ENCODE results near the gene COBLL1.

The COBLL1 gene

DNA sequence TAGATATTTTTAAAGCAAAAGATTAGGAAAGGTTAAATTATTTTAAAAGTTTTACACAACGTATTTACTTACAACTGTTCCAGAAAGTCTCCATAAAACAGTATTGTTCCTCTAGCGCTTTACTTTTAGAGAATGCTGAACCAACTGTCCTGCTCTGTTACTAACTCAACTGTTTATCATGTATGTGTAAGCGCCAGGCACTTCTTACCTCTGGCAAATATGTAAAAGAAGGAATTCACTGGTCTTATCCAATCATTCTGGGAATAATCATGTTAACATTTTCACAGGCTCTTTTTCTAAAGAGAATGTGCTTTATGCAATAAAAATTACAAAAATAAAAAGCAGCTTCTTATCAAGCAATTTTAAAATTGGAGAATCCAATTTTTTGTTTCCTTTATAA is 68.0 kb downstream of the COBLL1 start:
- TF ChIP-seq, protein P1, sequence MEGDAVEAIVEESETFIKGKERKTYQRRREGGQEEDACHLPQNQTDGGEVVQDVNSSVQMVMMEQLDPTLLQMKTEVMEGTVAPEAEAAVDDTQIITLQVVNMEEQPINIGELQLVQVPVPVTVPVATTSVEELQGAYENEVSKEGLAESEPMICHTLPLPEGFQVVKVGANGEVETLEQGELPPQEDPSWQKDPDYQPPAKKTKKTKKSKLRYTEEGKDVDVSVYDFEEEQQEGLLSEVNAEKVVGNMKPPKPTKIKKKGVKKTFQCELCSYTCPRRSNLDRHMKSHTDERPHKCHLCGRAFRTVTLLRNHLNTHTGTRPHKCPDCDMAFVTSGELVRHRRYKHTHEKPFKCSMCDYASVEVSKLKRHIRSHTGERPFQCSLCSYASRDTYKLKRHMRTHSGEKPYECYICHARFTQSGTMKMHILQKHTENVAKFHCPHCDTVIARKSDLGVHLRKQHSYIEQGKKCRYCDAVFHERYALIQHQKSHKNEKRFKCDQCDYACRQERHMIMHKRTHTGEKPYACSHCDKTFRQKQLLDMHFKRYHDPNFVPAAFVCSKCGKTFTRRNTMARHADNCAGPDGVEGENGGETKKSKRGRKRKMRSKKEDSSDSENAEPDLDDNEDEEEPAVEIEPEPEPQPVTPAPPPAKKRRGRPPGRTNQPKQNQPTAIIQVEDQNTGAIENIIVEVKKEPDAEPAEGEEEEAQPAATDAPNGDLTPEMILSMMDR (IDR thresholded peaks at IDR 0.05; ENCODE audit: low read depth, low read length, missing control alignments) = no peak
- H3K4me3 ChIP-seq (replicated peaks; ENCODE audit: low read depth, low read length) = no peak overlapping the region
- DNase-seq (ENCODE audit: extremely low read depth, low read depth) = no peak

DNA sequence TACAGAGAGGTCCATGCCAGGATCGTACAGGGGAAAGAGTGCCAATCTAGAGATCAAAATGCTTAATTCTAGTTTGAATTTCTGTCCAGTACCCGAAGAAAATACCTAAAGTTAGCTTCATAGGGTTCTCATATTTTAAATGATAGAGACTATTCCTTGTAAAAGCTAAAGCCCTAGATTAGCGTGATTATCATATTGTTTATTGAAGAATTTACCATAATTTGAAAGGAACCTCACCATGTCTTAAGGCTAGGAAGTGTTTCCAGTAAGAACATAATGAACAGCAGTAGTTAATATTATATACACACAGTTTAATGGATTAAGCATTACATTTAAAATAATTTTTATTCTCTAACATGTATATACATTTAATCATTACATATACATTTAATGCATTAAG is 68.5 kb downstream of the COBLL1 start:
- no peak overlapping the region for H3K4me3 ChIP-seq (replicated peaks; ENCODE audit: low read depth, low read length)

DNA sequence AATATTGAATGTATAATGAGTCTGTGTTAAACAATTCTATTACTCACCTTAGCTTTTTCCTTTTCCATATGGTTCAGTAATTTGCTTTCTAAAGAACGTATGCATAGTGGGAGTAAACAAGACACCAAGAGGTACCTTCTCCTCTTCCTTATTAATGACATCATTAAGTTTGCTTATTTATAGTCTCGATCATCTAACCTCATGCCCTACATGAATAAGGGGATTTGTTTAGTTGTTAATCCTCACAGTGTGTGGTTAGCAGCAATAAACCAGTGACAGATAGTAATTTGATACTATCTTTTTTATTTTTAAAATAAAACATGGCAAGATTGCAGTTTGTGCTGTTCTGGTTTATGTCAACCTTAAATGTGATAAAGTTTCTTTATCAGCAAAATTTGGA is 69.7 kb downstream of the COBLL1 start:
- TF ChIP-seq, protein P1 (IDR thresholded peaks at IDR 0.05; ENCODE audit: low read depth, low read length, missing control alignments) = no peak
- DNase-seq (ENCODE audit: extremely low read depth, low read depth) = no peak
- H3K4me3 ChIP-seq (replicated peaks; ENCODE audit: low read depth, low read length) = no peak overlapping the region

More for the DNA sequence above, 68.5 kb downstream of the COBLL1 start:
- DNase-seq (ENCODE audit: extremely low read depth, low read depth) = no peak
- TF ChIP-seq, protein P1 (IDR thresholded peaks at IDR 0.05; ENCODE audit: low read depth, low read length, missing control alignments) = no peak

DNA sequence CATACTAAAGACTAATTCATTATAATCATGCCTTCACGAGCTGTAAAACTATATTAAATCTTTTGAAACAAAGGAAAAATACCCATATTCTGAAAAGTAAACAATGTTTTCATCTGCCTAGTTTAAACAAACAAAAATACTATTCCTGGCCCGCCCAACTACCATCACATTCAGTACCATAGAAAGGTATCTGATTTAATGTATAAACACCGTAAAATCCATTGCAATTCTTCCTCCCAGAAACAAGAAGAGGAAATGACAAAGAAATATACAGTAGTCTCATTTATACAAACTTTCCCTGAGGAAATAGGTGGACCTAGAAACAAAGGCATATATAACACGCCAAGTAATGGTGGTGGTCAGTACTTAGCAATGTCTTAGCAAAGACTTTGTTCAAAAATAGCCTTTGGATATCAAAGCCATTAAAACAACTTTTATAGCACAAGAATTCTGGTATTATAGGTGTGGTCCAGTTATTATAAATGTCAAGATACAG is 71.2 kb downstream of the COBLL1 start:
- no peak for DNase-seq (ENCODE audit: extremely low read depth, low read depth)
- TF ChIP-seq, protein P1 (IDR thresholded peaks at IDR 0.05; ENCODE audit: low read depth, low read length, missing control alignments) = no peak
- no peak overlapping the region for H3K4me3 ChIP-seq (replicated peaks; ENCODE audit: low read depth, low read length)

DNA sequence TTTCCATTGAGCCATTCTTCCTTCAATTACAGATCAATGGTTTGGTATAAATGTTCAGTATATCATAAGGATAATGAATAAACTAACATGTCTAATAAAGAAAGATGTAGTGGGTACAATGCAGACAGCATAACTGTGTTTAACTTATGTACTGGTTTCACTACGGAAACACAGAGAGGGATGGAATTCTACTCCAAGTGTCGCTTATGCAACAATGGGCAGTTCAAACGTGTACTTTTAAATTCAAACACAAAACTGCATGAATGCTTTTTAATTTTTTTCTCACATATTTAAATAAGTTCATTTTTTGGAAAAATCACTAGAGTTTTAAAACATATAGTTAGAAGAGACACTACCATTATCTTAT is 74.7 kb downstream of the COBLL1 start:
- DNase-seq (ENCODE audit: extremely low read depth, low read depth) = no peak
- TF ChIP-seq, protein P1 (IDR thresholded peaks at IDR 0.05; ENCODE audit: low read depth, low read length, missing control alignments) = no peak
- no peak overlapping the region for H3K4me3 ChIP-seq (replicated peaks; ENCODE audit: low read depth, low read length)

DNA sequence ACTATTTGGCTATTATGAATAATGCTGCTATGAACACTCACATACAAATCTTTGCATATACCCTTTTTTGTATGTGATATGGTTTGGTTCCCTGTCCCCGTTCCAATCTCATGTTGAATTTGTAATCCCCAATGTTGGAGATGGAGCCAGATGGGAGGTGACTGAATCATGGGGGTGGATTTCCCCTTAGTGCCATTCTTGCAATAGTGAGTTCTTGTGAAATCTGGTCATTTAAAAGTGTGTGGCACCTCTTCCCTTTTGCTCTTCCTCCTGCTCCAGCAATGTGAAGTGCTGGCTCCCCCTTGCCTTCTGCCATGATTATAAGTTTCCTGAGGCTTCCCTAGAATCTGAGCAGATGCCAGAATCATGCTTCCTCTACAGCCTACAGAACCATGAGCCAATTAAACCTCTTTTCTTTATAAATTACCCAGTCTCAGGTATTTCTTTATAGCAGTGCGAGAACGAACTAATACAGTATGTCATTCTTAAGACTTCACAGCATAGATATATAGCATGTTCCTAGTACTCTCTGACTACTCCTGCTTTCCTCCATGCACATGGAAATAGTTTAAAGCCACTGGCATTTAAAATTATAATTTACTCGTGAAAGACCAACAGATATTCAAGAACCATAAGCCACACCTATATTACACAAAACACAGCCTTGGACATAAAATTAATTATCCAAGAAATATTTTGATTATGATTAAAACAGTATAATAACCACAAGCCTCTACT is 75.2 kb downstream of the COBLL1 start:
- DNase-seq (ENCODE audit: extremely low read depth, low read depth) = no peak
- no peak overlapping the region for H3K4me3 ChIP-seq (replicated peaks; ENCODE audit: low read depth, low read length)
- TF ChIP-seq, protein P1 (IDR thresholded peaks at IDR 0.05; ENCODE audit: low read depth, low read length, missing control alignments) = no peak
